ENCODE measurements around the gene NCAPD3.

GRCh38 chr11:134246100-134246499 lies 22.3 kb upstream of the NCAPD3 start:
- TF ChIP-seq CTCF (conservative IDR thresholded peaks at IDR 0.05 in 1 of 2, IDR thresholded peaks at IDR 0.05 in 1 of 2; ENCODE audit: low read depth in 1 of 2, low read length in 2 of 2) (no peak), EZH2 (IDR thresholded peaks at IDR 0.05; ENCODE audit: low read length, missing control alignments) (no peak)

Data from fibroblast of lung (primary cell).